Thyroid gland (tissue), 4 donors: ENCODE measurements around the gene TENT4B.

Source experiments
- POLR2A ChIP-seq, 2 donors: fragments of 450-650 bp; IDR thresholded peaks; one replicate each; pipeline ENCODE4 v1.6.1; 2017; ENCODE audit warnings: antibody characterized with exemption in 2 of 2, mild to moderate bottlenecking in 2 of 2, moderate library complexity in 1 of 2
- TF ChIP-seq, protein P1 (sequence below), 6 experiments: fragments of 200-600 bp in 3 of 6; fragments of 450-650 bp in 3 of 6; sonication (generic) in 3 of 6; IDR thresholded peaks; one replicate each; pipeline ENCODE4 v1.5.1; 2016 to 2019; ENCODE audit warnings: antibody characterized with exemption in 6 of 6, mild to moderate bottlenecking in 2 of 6, inconsistent platforms in 1 of 6, moderate library complexity in 1 of 6

DNA sequence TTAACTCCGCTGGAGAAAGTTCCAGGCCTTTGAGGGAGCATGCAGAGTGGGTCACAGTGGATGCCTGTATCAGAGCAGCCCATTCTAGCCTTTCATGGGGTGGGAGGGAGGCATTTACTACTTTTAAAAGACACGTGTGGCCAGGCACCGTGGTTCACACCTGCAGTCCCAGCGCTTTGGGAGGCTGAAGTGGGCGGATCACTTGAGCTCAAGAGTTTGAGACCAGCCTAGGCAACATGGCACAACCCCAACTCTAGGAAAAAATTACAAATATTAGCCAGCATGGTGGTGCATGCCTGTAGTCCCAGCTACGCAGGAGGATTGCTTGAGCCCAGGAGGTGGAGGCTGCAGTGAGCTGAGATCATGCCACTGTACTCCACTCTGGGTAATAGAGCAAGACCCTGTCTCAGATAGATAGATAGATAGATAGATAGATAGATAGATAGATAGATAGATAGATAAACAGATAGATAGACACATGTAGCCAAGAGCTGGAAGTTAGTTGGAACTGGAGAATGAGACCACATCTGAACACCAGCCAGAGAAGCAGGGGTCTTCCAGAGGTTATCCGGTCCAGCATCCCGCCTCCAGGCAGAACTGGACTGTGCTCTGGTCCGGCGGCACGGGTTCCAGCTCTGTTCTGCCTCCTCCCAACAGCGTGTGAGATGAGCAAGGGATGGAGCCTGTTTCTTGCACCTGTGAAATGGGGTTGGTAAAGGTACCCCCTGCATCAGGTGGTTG, 116.8 kb downstream of the TENT4B start:
- TF ChIP-seq, protein P1, sequence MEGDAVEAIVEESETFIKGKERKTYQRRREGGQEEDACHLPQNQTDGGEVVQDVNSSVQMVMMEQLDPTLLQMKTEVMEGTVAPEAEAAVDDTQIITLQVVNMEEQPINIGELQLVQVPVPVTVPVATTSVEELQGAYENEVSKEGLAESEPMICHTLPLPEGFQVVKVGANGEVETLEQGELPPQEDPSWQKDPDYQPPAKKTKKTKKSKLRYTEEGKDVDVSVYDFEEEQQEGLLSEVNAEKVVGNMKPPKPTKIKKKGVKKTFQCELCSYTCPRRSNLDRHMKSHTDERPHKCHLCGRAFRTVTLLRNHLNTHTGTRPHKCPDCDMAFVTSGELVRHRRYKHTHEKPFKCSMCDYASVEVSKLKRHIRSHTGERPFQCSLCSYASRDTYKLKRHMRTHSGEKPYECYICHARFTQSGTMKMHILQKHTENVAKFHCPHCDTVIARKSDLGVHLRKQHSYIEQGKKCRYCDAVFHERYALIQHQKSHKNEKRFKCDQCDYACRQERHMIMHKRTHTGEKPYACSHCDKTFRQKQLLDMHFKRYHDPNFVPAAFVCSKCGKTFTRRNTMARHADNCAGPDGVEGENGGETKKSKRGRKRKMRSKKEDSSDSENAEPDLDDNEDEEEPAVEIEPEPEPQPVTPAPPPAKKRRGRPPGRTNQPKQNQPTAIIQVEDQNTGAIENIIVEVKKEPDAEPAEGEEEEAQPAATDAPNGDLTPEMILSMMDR (IDR thresholded peaks at IDR 0.05) = no peak
- TF ChIP-seq POLR2A (IDR thresholded peaks at IDR 0.05) = no peak
